ENCODE measurements around the gene GABRG3. TPM values are rescaled to one million over a fixed set of nuclear protein-coding genes. Genes with fewer than 3 reads are reported as not detected.

The GABRG3 gene
- total RNA-seq, 1 experiment from 2014 or later, result 0.15 TPM

DNA sequence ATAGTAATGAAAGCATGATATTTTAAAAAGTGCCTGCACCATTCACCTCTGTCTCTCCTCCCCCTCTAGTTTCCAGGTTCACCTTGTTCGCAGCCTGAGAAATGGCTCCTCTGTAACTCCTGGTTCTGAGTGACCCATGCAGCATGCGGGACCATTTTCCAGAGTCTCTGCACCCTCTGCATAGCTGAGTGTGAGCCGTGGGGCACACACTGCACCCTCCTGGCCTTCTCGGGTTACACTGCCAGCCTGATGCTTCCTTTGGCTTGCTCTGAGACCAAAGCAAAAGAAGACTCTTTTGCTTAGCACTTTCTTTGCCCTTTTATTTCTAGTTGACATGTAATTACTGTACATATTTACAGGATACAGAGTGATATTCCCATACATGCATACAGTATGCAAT is 287.3 kb downstream of the GABRG3 start:
- Histone ChIP-seq H3K4me2 (ENCODE audit: insufficient read depth, insufficient read length, low read length) (peak overlapping the region; percentile 6), H3K14ac (ENCODE audit: insufficient read depth, low read length) (no peak overlapping the region), H3K18ac (ENCODE audit: insufficient read length, low read depth, low read length) (no peak overlapping the region), H3K27me3 (ENCODE audit: insufficient read depth, low read length) (no peaks in the 10 kb centered on the region), H2BK120ac (ENCODE audit: low read depth, low read length, poor library complexity, severe bottlenecking) (no peak overlapping the region), H3K4ac (ENCODE audit: low read depth, low read length) (no peak overlapping the region), H2AK5ac (ENCODE audit: insufficient read length, low read length) (no peak overlapping the region), H3K56ac (ENCODE audit: insufficient read length, low read depth, low read length) (no peak overlapping the region), H2BK12ac (ENCODE audit: insufficient read length, low read depth, low read length) (no peak overlapping the region), H3K9me3 (ENCODE audit: control insufficient read depth, low read depth, low read length) (no peaks in the 10 kb centered on the region), H3K79me2 (ENCODE audit: insufficient read depth, low read length) (no peaks in the 10 kb centered on the region), H2BK5ac (ENCODE audit: insufficient read length, low read length) (no peak overlapping the region), H2BK20ac (ENCODE audit: low read depth, low read length, poor library complexity, severe bottlenecking) (no peak overlapping the region), H3K23ac (ENCODE audit: insufficient read length, low read depth, low read length) (no peak overlapping the region), H3K9ac (ENCODE audit: extremely low read depth, insufficient read length, low read length) (no peak overlapping the region), H3T11ph (ENCODE audit: low read length) (no peak overlapping the region), H3K23me2 (ENCODE audit: insufficient read length, low read depth, low read length, poor library complexity, severe bottlenecking) (no peaks in the 10 kb centered on the region), H4K8ac (replicated peaks; ENCODE audit: insufficient read length, low read depth, low read length) (no peak overlapping the region), H3K4me1 (ENCODE audit: insufficient read depth, low read length) (peaks cover 7% of the 10 kb centered on the region; the same call in 1 of the 2 replicates), H2BK15ac (ENCODE audit: low read depth, low read length) (no peak overlapping the region), H4K20me1 (ENCODE audit: control insufficient read depth, insufficient read depth, insufficient read length) (no peaks in the 10 kb centered on the region), H3K79me1 (ENCODE audit: insufficient read depth, low read depth, low read length, poor library complexity, severe bottlenecking) (no peaks in the 10 kb centered on the region), H2AFZ (ENCODE audit: low read length) (no peak overlapping the region), H3K27ac (ENCODE audit: insufficient read length, low read depth, low read length) (no peak overlapping the region), H4K5ac (ENCODE audit: insufficient read length, low read depth, low read length) (no peak overlapping the region), H4K91ac (ENCODE audit: insufficient read length, low read depth, low read length) (no peak overlapping the region)
- Mint-ChIP-seq H3K4me3 (peak overlapping the region in 1 of 2 experiments; percentile 66; a peak in 2 of 5 replicates), H3K27me3 (ENCODE audit: low read depth) (peaks cover 9% of the 10 kb centered on the region), H3K9me3 (no peaks in the 10 kb centered on the region), H3K27ac (no peak overlapping the region; a peak in 1 of 7 replicates), H3K36me3 (ENCODE audit: insufficient read depth in 1 of 3, low read depth in 3 of 3) (no peaks in the 10 kb centered on the region), H3K4me1 (peaks cover 22 to 25% of the 10 kb centered on the region in 2 experiments)
- TF ChIP-seq, protein P1, sequence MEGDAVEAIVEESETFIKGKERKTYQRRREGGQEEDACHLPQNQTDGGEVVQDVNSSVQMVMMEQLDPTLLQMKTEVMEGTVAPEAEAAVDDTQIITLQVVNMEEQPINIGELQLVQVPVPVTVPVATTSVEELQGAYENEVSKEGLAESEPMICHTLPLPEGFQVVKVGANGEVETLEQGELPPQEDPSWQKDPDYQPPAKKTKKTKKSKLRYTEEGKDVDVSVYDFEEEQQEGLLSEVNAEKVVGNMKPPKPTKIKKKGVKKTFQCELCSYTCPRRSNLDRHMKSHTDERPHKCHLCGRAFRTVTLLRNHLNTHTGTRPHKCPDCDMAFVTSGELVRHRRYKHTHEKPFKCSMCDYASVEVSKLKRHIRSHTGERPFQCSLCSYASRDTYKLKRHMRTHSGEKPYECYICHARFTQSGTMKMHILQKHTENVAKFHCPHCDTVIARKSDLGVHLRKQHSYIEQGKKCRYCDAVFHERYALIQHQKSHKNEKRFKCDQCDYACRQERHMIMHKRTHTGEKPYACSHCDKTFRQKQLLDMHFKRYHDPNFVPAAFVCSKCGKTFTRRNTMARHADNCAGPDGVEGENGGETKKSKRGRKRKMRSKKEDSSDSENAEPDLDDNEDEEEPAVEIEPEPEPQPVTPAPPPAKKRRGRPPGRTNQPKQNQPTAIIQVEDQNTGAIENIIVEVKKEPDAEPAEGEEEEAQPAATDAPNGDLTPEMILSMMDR (conservative IDR thresholded peaks at IDR 0.05), result 0 out of 3 replicates have a peak, but pooled peaks have one; percentile 22
- no CpG with 5 or more reads among the region's 4 CpGs for WGBS (ENCODE audit: extremely low coverage, insufficient read length, low lambda C conversion rate)
- peak; percentile 49 for DNase-seq
